ENCODE data around the gene SEMA4C.

Gene SEMA4C, protein sequence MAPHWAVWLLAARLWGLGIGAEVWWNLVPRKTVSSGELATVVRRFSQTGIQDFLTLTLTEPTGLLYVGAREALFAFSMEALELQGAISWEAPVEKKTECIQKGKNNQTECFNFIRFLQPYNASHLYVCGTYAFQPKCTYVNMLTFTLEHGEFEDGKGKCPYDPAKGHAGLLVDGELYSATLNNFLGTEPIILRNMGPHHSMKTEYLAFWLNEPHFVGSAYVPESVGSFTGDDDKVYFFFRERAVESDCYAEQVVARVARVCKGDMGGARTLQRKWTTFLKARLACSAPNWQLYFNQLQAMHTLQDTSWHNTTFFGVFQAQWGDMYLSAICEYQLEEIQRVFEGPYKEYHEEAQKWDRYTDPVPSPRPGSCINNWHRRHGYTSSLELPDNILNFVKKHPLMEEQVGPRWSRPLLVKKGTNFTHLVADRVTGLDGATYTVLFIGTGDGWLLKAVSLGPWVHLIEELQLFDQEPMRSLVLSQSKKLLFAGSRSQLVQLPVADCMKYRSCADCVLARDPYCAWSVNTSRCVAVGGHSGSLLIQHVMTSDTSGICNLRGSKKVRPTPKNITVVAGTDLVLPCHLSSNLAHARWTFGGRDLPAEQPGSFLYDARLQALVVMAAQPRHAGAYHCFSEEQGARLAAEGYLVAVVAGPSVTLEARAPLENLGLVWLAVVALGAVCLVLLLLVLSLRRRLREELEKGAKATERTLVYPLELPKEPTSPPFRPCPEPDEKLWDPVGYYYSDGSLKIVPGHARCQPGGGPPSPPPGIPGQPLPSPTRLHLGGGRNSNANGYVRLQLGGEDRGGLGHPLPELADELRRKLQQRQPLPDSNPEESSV

DNA sequence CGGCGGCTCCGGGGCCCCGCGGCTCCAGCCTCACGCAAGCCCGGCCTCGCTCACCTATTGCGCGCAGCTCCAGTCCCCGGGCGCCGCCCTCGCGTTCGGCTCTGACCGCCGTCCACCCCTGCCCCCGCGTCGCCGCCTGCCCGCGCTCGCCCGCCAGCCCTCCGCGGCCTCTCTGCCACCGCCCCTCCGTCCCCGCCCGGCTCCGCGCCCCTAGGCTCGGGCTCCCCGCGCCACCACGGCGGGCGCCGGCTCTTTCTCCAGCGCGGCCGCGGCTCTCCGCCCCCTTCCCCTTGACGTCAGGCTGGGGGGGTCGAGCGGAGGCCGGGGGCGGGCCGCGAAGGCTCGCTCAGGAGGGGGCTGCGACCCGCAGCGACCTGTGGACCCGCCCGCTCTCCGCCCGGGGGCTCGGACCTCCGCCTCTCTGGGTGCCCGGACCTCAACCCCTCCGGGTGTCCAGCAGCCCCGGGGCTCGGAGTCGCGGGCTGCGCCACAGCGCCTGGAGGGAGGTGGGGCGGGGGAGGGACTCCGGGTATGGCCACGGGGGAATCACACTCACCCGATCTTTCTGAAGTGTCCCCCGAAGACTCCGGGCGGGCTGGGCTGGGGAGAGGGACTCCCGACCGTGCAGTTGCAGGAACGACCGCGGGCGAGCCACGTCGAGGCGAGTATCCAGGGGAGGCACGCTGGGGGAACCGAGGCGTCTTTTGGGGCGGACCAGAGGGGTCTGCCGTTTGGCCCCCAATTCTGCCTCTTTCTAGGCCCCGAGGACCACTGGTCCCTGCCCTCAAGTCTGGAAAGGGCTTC is at the start of gene SEMA4C:
Gene SEMA4C (minus strand): TSS at position 259 of the 804 bp plus-strand sequence. CDS start 2,194 bp downstream, outside the sequence.
- DNase-seq, result peak in 1 of 2 experiments; percentile 41

DNA sequence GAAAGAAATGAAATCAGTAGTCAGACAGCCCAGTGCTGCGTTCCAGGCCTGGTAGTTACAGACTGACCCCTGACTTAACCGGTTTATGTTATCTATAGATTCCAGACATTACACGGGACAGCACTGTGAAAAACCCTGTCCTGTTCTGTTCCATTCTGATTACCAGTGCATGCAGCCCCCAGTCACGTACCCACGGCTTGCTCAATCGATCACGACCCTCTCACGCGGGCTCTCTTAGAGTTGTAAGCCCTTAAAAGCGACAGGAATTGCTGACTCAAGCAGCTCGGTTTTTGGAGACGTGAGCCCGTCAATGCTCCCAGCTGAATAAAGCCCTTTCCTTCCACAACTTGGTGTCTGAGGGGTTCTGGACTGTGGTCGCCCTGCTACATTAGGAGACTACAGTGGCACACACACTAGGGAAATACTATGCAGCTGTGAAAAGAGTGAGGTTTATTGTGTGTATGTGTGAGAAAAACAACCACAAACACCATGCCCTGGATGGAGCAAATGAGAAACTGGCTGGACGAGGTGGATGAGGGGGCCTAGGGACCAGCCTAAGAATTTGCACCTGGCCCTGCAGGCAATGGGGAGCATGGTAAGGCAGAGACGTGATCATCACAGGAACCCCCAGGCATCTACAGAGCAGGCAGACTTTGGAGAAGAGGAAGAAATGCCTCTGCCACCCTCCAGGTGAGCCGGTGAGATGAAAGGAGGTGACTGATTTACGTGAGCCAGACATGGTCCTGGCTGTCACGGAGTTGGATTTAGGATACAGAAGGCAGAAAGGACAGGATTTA is 49.1 kb upstream of the SEMA4C start:
- no peak for DNase-seq

DNA sequence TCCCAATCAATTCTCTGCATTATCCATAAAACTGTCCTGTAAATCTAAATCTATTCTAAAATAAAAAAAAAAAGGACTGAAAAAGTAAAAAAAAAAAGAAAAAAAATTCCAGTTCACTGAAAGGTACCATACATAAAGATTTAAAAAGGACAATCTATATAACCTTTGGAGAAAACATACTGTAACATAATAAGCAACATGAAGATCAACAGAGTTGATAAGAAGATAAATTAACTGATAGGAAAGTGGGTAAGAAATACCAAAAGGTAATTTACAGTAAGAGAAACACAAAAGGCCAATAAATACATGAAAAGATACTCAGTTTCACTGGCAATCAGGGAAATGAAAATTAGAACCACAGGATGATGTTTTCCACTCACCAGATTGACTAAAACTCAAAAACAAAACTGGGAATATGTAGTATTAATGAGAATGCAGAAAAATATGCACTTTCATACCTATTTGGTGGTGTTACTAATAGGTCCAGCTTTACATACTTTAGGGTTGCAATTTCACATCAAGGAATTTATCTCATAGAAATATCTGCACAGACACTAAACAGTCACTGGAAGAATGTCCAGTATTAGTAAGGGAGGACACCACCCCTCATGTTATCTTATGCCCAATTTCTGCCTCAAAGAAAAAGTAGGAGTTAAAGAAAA is 48.3 kb upstream of the SEMA4C start:
- no peak for DNase-seq

DNA sequence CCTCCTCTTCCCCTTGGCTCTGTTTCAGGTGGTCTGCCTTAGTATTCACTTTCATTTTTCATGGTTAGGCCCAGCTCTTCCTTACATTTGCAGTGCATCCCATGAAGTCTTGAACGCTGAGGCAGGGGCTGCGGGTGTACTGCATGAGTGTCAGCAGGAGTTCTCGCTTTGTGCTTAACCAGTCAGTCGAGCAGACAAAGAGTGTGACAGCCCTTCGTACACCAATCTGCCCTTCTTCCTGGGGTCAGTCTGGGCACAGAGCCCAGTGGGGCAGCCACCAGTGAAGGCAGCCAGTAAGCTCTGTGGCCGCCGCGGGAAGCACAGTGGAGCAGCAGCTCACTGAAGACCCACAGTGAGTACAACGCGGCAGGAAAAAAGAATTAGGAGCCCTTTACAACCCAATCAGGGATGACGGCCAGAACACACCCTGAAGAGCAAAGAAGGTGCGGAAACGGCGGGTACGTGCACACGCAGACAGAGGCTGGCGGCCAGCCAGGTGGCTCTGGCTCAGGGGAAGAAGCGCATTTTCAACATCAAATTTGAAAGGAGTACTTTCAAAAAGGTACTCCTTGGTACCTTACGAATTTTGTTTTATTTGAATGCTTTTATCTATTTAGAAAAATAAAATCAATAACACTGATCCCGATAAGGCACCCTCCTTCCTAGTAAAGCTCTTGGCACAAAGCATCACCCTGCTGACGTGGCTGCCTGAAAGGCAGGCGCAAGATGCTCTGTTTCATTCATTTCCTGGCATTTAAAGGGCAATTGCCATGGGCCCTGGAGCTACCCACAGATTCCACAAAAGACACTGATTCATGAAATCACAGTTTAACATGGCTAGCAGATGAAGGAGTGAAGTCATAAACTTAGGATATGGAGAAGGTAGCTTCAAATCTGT is 47.0 kb upstream of the SEMA4C start:
- DNase-seq, result no peak

DNA sequence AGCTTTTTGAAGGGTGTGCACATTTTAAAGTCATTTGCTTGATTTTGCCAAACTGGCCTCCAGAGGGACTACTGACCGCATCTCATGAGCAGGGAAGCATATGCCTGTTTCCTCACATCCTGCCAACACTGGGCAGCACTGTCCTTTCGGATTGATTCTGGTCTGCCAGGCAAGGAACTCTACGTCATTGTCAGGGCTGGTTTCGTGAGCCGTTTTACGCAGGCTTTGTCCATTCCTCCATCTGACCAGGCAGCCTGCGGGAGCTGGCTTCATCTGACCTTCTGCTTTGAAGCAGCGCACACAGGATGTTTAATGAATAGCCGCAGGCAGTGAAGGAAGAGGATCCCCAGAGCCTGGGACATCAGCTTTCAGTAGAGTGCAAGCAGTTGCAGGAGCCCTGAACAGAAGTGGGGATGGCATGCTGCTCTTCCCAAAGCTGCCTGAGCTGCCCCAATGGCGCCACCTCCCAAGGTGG is 46.3 kb upstream of the SEMA4C start:
- DNase-seq, result no peak

DNA sequence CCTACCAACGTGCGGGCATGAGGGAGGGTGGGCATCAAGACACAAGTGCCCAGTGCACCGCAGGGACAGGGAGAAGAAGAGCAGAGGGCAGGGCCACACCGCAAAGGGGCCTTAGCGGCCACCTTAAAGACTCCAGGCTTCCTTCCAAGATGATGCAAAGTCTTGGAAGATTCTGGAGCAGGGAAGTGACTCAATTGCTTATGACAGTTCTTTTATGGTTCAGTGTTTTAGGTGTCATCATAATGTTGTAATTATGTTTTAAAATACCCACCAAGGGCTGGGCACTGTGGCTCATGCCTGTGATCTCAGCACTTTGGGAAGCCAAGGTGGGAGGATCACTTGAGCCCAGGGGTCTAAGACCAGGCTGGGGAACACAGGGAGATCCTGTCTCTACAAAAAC is 44.5 kb upstream of the SEMA4C start:
- DNase-seq, result no peak

DNA sequence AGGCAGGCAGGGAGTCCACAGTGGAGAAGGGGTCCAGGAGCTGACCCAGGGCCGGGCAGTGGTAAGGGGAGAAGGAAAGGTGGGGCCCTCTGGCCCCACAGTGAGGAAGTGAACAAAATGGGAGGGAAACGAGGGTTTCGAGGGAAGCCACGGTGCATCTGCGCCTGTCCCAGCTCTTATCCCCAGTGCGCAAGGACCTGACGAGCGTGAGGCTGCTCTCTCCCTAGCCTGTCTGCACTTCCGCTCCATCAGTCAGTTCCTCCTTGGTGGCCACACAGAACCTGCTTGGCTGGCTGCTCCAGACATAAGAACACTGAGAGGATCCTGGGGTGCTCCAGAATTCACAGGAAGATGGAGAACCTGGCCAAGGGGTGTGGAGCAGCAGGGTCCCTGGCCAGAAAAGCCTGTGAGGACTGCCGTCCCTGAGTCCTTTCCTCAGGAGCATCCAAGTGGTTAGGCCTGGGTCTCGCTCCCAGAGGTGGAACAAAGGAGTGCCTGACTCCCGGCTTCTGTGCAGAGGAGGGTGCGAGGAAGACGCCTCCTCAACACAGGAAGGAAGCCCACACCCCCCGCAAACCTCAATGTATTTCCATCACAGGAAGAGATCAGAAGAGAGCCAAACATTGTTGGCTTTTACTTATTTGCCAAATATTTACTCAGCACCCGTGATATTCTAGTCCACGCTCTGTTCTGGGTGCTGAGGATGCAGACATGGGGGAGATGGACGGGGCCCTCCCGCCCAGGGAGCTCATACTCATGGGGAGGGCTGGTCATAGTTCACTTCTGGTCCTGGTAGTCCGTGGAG is 43.7 kb upstream of the SEMA4C start:
- DNase-seq, result no peak

DNA sequence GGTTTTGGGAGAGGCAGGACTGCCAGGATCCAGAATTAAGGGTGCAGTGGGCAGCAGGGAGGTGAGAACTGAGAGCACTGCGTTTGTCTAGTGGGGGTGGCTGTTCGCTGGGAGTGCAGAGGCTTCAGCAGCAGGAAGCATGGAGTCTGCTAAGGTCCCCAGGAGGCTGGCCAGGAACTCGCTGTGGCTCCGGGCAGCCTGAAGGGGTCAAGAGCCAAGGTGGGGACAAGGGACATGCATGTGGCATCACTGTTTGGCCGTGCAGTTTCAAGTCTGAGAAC is 43.2 kb upstream of the SEMA4C start:
- DNase-seq, result no peak

DNA sequence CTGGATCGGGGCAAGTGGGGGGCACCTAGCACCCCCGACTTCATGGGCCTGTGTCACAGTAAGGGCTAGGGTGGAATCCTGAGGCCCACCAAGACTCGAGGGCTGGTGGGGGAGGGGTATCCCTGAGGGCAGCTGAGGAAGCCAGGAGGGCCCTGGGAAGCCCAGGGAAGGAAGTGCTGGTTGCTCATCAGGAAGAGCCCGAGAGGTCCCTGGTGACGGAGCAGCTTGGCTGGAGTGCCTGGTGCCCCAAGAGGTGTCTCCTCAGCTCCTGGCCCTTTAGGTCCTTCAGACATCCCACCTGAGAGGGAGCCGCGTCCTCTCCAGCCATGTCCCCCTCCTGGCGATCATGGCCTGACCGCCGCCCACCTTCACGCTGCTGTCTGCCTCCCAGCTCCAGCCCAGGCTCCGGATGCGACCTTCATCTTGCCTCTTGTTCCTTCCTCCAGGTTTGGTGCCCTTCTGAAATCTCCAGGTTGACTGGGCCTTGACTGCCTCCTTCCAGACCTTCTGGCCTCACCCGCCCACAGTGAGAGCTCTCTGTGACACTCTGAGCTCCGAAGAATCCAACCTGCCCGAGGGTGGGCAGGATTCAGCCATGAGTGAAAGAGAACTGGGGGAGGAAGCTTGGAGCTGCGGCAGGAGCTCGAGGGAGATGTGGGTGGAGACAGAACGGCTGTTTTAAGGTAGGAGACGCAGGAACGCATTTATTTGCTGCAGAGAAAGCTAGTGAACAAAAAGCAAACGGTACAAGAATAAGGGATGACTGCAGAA is 42.7 kb upstream of the SEMA4C start:
- DNase-seq, result no peak

DNA sequence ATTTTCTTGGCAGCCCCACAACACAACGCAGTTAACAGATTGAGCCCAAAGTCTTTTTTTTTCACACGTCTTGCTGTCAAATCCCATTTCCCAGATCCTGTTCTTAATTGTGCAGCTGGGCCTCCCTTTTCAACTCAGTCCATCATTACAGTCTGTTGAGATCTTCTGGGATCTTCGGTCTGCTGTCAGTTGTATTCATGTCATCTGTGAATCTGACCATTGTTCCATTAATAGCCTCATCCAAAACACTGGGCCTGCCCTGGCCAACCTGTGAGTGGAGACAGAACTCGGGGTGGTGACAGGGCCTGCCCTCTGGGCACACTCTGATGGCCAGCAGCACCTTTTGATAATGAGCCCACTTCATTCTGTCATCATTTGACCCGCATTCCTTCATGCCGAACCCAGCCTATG is 39.7 kb upstream of the SEMA4C start:
- no peak for DNase-seq

DNA sequence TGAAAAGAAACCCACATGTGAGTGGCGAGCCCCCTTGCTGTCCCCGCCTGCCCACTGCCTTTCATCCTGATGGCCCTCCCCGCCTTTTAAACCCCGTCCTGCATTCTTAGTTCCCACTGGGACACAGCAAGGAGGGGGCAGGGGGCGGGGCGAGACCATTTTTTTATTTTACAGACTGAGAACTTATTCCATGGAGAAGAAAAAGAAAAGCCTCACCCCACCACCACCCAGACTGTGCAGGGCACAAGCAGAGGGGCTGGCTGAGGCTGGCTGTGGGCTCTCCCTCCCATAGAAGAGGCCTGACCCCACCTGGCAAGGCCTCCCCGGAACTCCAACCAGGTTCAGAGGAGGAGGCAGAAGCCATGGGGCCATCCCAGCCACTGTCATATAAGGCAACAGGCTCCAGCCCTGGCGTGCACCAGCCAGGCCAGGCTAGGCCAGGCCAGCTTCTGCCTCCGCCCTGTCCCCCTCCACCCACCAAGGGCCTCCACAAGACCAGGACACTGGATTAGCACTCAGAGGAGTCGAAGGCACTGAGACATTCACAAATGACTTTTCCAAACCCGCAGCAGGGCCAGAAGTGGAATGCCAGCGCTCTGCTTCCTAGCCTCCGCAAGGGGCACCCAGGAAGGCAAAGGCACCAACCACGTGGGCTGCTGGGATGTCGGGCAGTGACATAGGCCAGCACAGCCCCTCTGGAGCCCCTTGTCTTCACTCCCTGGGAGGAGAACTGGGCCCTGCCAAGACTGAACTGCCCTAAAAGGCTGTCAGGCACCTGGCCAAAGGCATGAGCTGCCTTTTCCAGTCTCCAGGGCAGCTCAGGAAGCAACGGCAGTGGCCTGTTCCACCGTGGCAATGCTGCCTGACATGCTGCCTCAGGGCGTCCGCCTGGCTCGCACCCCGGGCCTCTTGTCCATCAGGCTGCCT is 37.5 kb upstream of the SEMA4C start:
- no peak for DNase-seq

DNA sequence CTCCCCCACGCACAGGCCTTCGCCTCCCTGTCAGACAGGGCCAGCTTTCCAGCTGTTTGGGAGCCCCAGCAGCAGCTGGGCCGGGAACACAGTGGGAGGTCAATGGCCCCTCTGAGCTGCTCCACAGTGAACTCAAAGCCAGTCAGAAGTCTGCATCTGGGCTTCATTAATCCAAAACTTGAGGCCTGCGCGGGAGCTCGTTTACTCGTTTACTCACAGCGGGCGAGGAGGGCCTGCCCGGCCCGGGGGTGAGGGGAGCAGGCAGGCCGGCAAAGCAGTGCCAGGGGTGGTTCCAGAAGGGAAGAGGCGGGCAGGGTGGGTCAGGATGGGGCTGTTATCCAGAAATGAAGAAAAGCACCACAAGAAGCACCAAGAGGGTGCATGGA is 36.8 kb upstream of the SEMA4C start:
- no peak for DNase-seq

DNA sequence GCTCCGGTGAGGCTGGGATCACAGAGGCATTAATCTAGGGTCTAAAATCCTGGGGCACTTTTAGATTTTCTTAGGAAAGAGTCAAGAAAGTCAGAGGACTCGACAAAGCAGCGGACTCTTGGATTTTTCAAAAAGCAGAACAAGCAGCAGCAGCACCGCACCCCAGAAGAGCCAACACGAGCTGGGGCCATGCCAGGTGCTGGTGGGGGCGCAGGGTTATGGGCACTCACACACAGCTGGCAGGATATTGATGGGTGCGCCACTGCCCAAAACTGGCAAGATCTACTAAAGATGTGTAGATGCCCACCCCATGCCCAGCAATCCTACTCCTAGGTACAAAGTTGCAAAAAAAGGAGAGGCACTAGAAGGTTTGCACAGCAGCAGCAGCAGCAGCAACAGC is 33.9 kb upstream of the SEMA4C start:
- no peak for DNase-seq

DNA sequence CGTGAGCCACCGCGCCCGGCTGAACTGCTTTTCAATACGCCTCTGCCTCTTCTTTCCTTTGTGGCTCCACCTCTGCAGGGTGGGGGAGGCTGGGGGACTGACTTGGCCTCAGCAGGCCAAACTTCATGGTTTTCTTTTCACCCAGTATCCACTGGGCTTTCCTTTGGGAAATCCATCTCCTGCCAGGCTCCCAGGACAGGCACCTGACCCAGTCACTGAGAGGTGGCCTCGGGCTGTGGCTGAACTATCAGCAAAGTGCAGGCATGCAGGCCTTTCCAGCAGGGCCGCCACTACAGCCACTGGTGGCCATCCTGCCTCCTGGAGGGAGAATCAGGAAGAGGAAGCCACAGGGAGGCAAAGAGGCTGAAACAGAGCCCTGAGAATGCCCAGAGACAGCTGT is 33.4 kb upstream of the SEMA4C start:
- no peak for DNase-seq

DNA sequence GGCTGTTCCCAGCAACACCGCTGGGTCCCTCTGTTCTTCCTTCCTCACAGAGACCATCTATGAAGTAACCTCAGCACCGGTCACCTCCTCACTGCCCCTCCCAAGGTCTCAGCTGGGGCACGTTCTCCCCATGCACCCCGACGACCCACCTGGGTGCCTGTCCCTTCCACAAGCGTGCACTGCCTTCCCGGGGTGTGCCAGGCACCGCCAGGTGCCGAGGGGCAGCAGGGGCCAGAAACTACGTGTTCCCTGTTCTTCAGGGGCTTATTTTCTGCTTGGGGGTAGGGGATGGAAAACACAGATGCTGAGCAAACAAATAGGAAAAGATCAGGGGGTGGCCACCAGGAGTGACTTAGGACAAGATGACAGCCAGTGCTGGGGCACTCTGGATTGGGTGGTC is 30.4 kb upstream of the SEMA4C start:
- no peak for DNase-seq

DNA sequence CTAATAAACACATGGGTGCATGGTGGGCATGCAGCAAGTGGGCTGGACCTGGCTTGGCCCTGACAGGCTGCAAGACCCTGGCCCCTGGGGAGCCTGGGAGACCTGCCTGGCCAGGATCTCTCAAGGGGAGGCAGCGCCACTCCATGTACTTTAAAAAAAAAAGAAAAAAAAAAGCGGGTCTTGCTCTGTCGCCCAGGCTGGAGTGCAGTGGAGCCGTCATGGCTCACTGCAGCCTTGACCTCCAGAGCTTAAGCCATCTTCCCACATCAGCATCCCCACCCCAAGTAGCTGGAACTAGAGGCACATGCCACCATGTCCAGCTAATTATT is 29.5 kb upstream of the SEMA4C start:
- DNase-seq, result no peak

DNA sequence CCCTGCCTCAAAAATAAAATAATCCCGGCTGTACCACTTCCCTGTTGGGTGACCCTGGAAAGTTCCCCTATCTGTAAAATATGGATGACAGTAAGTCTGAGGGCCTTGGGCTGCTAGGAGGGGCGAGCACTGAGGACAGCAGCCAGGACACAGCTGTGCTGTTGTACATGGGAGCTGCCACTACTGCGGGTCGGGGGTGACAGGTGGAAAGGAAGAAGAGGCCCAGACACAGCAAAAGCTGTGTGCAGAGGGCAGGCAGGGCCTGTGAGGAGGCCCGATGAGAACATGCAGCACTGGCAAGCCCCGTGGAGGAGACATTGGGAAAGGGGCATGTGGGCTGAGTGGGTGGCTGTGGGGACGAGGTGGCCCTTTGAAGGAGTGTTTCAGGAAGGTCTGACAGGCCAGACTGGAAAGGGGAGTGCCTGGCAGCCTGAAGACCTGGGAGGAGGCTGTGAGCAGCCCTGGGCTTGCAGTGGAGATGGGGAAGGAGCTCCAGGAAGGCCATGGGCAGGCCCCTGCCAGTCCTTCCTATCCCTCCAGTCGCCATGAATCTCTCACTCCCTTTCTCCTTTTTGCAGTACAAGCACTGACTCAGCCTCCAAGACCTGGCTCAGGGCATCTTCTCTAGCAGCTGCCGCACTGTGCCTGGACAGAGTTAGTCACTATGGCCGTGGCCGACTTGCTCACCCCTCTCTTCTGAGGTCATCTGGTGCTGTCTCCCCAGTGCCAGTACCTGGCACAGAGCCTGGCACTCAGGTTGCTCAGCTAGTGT is 28.9 kb upstream of the SEMA4C start:
- no peak for DNase-seq

DNA sequence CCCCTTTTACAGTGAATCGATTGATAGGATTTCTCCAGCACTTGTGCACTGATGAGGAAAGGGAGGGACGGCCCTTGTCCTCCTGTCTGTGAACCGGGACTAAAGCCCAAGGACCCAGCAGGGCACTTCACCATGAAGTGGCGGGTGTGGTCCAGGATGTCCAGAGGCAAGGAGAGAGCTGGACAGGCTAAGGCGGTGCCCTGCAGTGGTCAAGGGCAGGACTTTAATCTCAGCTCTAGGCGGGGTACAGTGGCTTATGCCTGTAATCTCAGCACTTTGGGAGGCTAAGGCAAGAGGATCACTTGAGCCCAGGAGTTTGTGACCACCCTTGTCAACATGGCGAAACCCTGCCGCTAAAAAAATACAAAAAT is 28.2 kb upstream of the SEMA4C start:
- no peak for DNase-seq

Data from SW 1271 (cell line).